H1 (cell line): ENCODE results near the gene ADCK1. TPM values are rescaled to one million over a fixed set of nuclear protein-coding genes. Genes with fewer than 3 reads are reported as not detected.

Source experiments
- CBX5 ChIP-seq: fragments of 300-800, 300-1000 bp; sonication (generic); IDR thresholded peaks from 2 replicates; pipeline ENCODE4 v1.7.1; 2016; ENCODE audit warnings: antibody characterized with exemption, low read length, low read depth
- POLR2A ChIP-seq, 2 experiments: IDR thresholded peaks; 1 replicate in 1 of 2; 2 replicates in 1 of 2; pipeline ENCODE4 v1.6.1; 2011; ENCODE audit warnings: low read depth in 2 of 2, low read length in 2 of 2, mild to moderate bottlenecking in 2 of 2; ENCODE audit errors: control extremely low read depth in 1 of 2
- RNF2 ChIP-seq: fragments of 200-900, 300-1000 bp; sonication (generic); IDR thresholded peaks from 2 replicates; pipeline ENCODE4 v1.7.1; 2016; ENCODE audit warnings: borderline replicate concordance, low read depth, mild to moderate bottlenecking, antibody characterized with exemption, low read length; ENCODE audit not compliant: poor library complexity, severe bottlenecking; ENCODE audit errors: missing control alignments
- TBP ChIP-seq: IDR thresholded peaks from 2 replicates; pipeline ENCODE4 v1.6.1; 2011; ENCODE audit warnings: low read depth, low read length, improper control_type of control experiment
- USF2 ChIP-seq: IDR thresholded peaks from 2 replicates; pipeline ENCODE4 v1.6.1; 2011; ENCODE audit warnings: low read length, improper control_type of control experiment
- polyA plus RNA-seq, 7 experiments: library from polyadenylated mRNA; depleted of rRNA in 3 of 7; stranded (reverse) in 5 of 7; unstranded in 2 of 7; fragments of >200 nt in 5 of 7; fragments of 200-250 nt in 2 of 7; gene quantifications; 1 replicate in 5 of 7; 2 replicates in 1 of 7; 4 replicates in 1 of 7; pipeline versions ENCODE4 v1.2.1 to v1.2.3, GENCODE V29; 2011 to 2013; ENCODE audit warnings: missing spikeins in 2 of 7, mixed read lengths in 2 of 7
- total RNA-seq: library from RNA; stranded (reverse); fragmentation: NEBNext Ultra II Directional; extraction: Animal tissue kit (Norgen Biotek cat#: 25700); gene quantifications from 2 replicates; pipeline ENCODE4 v1.2.1, GENCODE V29; 2021

Gene ADCK1
- total and polyA plus RNA-seq, 2 of the 8 experiments (the other 6 are each of a cell fraction or from before 2014, with no cell fraction given): 11.0 to 16.8 TPM

- no peak for TF ChIP-seq RNF2
- no peak for TF ChIP-seq USF2
- no peak for TF ChIP-seq CBX5
- TF ChIP-seq POLR2A (IDR thresholded peaks at IDR 0.05; ENCODE audit: control extremely low read depth in 1 of 2, low read depth in 2 of 2, low read length in 2 of 2): no peak
- no peak for TF ChIP-seq TBP
Measured at GRCh38 chr14:77808250-77808649, 8.3 kb downstream of the ADCK1 start (continued).
